HG03442 (cell line): Measurements from ENCODE around the gene RYR3.
"Not testable (repeated sequence)": the region's sequence is repeated elsewhere in the genome, so short reads cannot be mapped to it uniquely, and the experiment has no call there.

Experiments used
- ATAC-seq: cut with Tn5 transposase; IDR thresholded peaks from one replicate; pipeline ENCODE4 v1.9.1; 2021; ENCODE audit warnings: mild to moderate bottlenecking, moderate library complexity; ENCODE audit not compliant: unreplicated experiment

Gene RYR3

DNA sequence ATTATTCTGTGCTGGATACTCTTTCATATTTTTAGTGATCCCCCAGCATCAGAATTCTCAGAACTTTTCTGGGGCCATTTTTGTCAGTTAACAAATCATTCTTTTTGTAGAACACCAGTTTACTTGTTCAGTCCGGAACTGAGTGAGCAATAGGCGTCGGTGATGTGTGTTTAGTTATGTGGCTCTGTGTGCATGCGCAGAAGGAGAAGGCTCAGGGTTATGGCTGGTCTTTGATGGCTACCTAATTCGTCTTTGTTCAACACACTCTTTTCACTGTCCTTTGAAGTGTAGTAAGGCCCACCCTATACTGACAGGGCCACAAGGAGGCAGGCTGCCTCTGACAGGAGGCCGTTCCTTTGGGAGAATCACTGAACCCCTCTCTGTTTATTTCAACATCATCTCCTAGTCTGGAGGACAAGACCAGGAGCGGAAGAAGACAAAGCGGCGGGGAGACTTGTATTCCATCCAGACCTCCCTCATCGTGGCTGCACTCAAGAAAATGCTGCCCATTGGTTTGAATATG is 499.4 kb downstream of the RYR3 start:
- no peak for ATAC-seq

- no peak for ATAC-seq
Measured at GRCh38 chr15:33810806-33811205, 500.0 kb downstream of the RYR3 start.

DNA sequence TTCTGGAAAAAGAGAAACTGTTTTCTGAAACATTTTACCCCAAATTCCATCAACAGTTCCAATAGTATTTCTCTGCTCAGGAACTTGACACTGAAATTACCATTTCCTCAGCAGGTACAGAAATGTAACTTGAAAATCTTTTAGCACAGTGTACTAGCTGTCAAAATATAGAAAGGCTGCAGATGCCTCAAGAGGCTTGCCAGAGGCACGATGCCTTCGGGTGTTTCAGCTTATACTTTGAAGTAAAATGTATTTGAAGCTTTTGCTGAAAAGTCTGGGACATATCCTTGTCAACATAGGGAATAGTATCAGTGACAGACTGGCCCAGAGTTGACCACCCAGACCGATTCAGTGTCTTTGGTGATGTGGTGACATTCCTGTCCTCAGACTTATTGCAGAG is 503.1 kb downstream of the RYR3 start:
- ATAC-seq, result no peak

DNA sequence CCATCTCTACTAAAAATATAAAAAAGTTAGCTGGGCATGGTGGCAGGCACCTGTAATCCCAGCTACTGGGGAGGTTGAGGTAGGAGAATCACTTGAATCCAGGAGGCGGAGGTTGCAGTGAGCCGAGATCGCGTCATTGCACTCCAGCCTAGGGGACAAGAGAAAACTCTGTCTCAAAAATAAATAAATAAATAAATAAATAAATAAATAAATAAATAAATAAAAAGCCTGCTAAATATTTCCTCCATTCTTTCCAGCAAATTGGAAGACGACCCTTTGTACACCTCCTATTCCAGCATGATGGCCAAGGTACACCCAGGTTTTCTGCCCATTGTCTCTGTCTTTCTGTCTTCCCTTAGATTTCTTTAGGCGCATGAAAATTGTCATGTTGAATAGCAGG is 508.7 kb downstream of the RYR3 start:
- not testable (repeated sequence) for ATAC-seq

DNA sequence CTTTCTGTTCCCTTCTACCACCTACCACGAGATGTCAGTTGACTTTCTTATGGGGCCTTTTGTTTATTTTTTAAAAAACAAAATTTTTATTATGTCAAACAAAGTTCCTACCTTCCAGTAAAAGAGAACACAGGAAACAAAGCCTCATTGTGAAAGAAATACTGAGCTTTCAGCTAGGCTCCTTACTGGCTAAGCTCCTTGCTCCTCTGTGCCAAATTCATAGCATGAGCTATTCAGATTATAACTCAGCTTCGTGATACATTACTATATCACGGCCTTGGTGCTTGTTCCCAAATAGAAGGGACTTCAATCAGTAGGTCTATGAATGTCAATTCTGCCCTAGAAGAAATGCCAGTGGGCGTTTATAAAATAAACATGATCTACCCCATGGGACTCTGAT is 511.7 kb downstream of the RYR3 start:
- no peak for ATAC-seq

GRCh38 chr15:33823119-33823518 is 512.4 kb downstream of the RYR3 start:
- no peak for ATAC-seq

DNA sequence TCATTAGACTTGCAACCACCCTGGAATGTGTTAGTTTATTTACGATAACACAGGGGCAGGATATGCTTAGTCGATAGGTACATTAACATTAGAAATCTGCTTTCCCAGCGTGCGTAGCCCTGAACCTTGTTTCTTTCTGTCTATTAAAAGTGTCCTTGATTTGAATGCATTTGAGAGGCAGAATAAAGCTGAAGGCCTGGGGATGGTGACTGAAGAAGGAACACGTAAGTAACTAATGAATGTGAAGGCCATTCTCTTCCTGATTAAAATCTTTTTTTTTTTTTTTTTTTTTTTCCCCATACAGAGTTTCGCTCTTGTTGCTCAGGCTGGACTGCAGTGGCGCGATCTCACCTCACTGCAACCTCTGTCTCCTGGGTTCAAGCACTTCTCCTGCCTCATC is 514.7 kb downstream of the RYR3 start:
- no peak for ATAC-seq

- no peak for ATAC-seq
Measured at GRCh38 chr15:33826201-33826600, 515.4 kb downstream of the RYR3 start.

DNA sequence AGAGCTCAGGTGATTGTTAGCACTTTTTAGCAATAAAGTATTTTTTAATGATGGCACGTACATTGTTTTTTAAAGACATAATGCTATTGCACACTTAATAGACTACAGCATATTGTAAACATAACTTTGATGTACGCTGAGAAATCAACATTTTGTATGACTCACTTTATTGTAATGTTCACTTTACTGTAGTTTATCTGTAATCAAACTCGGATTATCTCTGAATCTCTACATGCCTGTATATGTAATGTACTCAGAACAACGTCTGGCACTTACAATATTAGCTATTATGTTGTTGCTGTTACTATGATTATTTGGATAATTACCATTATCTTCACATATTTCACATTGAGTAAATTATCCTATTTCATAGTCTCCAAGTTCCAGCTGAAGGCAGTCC is 519.6 kb downstream of the RYR3 start:
- no peak for ATAC-seq

DNA sequence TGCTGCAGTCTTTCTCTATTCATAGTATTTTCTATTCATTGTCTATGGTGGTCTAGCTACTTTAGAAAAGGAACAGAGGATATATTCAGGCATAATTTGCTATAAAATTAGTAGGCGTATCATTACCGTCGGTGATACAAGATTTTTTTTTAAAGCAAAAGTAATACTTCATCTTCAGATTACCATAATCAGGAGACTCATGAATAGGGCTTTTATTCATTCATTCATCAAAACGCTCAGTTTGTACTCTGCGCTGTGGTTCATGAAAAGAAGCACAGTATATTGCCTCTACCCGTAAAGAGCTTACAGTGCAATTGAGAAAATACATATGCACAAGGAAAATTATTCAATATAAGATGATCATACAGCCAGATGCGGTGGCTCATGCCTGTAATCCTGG is 520.9 kb downstream of the RYR3 start:
- no peak for ATAC-seq

DNA sequence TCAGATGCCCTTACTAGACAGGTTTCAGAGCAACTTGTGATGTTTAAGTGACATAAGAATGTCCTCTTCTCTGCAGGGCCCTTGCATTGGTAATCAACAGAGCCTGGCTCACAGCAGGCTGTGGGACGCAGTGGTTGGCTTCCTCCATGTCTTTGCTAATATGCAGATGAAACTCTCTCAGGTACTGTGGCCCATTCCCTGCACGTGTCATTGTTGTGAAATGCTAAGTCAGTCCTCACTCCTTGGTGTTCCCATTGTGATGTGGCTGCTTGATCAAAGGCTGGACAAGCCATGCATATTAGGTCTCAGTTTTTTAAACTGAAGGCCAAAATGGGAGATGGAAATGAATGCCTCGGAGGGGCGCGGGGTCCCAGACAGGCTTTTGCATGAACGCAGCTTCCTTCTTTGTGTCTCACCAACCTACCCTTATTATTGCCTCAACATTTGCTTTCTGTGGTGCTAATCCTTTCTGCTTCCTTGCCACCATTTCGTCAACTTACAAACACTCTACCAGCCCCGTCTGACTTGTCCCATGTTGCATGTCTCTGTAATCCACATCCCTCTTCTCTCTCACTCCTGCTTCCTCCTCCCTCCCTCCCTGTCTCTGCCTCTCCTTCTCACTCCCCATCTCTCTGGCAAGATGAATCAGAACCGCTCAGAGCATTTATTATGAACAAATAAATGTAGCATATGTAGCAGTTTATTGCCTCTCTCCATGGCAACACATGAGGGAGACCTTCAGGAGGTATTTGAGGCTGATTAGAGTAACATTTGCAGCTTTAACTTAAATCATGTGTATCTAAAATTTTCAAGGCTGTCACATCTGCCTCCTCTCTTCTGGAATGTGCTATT is 524.4 kb downstream of the RYR3 start:
- no peak for ATAC-seq

- no peak for ATAC-seq
Measured at GRCh38 chr15:33837294-33837693, 526.5 kb downstream of the RYR3 start.

- ATAC-seq, result no peak
Measured at GRCh38 chr15:33839540-33839939, 528.8 kb downstream of the RYR3 start.

GRCh38 chr15:33840615-33841014 is 529.8 kb downstream of the RYR3 start:
- no peak for ATAC-seq

GRCh38 chr15:33844186-33844585 is 533.4 kb downstream of the RYR3 start:
- ATAC-seq, result no peak

- no peak for ATAC-seq
Measured at GRCh38 chr15:33844597-33844996, 533.8 kb downstream of the RYR3 start.

- no peak for ATAC-seq
Measured at GRCh38 chr15:33846142-33846541, 535.4 kb downstream of the RYR3 start.

DNA sequence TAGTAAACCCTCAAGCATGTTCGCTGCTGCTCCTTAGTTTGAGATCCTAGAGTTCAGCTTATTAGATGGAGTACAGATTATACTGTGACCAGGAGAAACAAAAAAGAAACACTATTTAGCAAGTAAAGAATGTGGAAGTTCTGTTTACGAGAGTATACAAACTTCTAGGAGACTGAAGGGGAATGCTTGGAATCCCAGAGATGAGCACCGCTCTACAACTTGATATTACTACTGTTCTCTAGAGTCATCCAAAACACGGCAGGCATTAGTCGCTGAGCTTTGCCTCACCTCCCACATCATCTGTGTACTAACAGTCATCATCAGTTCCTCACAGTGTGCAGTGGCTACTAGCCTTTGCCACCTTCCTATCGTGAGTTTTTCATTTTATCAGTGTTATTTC is 536.1 kb downstream of the RYR3 start:
- ATAC-seq, result no peak

DNA sequence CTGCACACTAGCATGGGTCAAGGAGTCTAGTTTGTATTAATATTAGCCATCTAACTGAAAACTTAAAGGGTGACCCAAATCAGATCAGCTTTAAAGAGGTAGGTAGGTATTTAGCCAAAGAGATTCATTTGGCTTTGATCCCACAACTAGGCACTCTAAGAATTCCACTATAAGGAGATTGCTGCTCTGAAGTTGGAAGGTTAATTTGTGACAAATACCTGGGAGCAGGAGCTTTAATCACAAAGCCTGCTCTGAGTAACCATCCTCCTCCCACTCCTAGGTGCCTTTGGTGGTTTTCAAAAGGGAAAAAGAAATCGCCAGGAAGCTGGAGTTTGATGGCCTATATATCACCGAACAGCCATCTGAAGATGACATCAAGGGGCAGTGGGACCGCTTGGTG is 537.2 kb downstream of the RYR3 start:
- ATAC-seq, result no peak

DNA sequence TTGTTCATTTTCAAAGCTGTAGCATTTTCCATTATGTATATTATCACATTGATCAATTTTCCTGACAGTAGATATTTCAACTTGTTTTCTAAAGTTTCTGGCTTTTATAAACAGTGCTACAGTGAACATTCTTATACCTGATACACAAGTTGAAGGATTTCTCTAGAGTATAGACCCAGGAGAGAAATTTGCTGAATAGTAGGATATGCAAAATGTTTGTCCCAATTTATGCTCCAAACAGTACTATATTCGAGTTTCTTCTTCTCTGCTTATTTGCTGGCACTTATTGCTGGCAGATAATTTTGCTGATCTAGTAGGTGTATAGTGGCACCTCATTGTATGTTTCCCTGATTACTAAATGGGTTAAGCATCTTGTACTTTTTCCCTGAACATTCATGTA is 540.3 kb downstream of the RYR3 start:
- no peak for ATAC-seq

DNA sequence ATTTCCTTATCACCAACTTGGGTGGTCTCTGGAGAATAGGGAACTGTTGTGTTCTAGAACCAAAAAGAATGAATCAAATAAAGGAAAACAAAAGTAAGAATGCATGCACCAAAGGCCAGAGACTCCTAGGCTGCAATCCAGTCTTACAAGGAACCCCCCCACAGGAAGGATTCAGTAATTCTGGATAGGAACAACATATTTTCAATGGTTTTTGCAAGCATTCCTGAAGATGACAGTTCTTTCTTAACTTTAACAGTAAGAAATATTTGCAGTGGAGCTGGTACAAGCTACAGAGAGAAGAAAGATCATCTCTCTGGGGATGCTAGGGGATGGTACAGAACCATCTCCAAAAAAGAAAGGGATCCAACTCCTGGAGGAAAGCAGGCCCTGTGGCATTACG is 541.3 kb downstream of the RYR3 start:
- ATAC-seq, result no peak

DNA sequence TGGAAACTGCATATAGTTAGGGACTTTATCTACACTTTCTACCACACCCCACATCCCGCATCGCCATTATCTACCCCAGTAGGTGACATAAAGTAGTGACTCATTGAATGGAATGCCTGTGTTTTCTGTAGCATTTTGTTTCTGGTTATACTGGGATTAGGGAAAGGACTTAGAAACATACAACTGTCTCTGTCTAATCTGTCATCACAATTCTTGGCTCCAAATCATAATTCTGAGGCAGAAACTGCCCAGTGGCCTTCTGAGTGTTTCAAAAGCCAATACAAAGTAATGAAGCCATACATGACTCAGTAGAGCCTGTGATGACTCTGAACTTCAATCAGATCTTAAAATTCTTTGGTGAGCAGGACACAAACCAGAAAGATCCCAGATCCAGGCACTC is 541.8 kb downstream of the RYR3 start:
- no peak for ATAC-seq

DNA sequence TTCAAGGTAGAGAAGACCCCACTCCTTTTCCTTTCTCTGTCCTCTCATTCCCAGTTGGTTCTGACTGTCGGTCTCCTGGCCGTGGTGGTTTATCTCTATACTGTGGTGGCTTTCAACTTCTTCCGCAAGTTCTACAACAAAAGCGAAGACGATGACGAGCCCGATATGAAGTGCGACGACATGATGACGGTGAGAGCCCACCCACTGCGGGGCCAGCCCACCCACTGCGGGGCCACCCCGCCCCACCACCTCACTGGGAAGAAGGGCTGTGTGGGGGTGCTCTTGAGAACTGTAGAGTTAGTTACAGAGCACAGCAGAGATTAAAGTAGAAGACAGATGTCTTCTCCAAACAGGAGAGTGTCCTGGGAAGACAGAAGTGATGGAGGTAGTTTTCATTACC is 547.0 kb downstream of the RYR3 start:
- ATAC-seq, result no peak
